HL-60/S4 treated with retinoic acid at 250 ng/mL for 4 days and 3 days (cell line): ENCODE data around the gene SIGLEC9.

Experiments used
- in situ Hi-C: fragments of 300-500 bp; cut with MboI; formaldehyde crosslinking; loops from 2 replicates; pipeline ENCODE4 v1.7.0; 2022; ENCODE audit warnings: low sequenced_read_pairs

Gene SIGLEC9

GRCh38 chr19:51122112-51122981 is 2.4 kb upstream of the SIGLEC9 start:
- in situ Hi-C loops, result no loop called here

DNA sequence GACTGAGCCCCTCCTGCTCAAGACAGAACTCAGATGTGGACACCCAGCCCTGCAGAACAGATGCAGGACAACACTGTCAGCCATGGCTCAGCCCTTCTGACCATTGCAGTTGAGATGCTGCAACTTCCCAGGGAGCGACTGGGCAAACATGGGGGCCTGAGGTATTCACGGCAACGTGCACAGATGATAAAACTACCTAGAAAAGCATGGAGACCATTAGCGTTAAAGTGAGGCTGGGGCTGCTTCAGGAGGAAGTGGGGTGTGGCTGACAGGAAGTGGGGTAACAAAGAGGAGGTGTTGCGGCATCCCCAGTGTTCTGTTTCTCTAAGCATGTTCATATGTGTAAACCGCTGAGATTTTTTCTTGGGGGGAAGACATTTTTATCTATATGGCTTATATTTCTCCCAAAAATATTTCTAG is 1.3 kb upstream of the SIGLEC9 start:
- in situ Hi-C loops, result no loop called here

GRCh38 chr19:51123802-51124201 is 904 bp upstream of the SIGLEC9 start:
- in situ Hi-C loops, result no loop called here

DNA sequence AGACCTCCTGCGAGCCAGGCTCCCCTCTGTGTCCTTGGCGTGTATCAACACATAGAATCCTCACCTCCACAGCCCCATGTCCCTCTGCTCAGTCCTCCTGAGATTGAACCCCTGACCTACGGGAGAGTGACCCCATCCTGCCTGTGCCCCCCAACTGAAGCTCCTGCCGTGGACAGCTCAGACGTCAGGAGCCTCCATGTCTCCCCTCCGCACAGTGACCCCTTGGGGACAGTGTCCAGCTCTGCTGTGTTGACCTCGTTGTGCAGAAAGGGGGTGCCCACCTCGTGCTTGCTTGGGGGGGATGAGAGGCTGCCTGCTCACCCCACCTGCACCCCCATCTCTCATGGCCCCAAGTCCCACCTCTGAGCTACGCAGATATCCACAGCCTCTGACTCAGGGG is 490 bp upstream of the SIGLEC9 start:
- in situ Hi-C loops, result no loop called here

- in situ Hi-C loops, result no loop called here
These were observed 842 bp downstream of the SIGLEC9 start for GRCh38 chr19:51125421-51126075.

GRCh38 chr19:51127032-51127431 is 2.3 kb downstream of the SIGLEC9 start:
- in situ Hi-C loops, result no loop called here

GRCh38 chr19:51127755-51128154 is 3.0 kb downstream of the SIGLEC9 start:
- in situ Hi-C loops, result no loop called here

DNA sequence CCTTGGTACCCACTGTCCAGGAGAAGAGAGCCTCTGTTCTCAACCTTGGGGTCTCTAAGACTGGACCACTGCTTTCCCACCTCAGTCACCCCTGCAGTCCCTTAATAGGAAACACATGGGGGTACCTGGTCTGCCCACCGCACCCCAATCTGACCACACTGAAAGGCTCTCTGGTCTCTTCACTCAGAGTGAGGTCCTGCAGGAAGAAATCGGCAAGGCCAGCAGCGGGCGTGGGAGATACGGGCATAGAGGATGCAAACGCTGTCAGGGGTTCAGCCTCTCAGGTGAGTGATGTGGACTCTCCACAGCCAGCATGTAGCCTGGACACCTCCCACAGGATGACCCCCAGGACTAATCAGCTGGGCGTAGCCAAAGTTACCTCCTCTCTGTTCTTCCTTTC is 3.5 kb downstream of the SIGLEC9 start:
- in situ Hi-C loops, result no loop called here

GRCh38 chr19:51129716-51130115 is 5.0 kb downstream of the SIGLEC9 start:
- in situ Hi-C loops, result no loop called here

DNA sequence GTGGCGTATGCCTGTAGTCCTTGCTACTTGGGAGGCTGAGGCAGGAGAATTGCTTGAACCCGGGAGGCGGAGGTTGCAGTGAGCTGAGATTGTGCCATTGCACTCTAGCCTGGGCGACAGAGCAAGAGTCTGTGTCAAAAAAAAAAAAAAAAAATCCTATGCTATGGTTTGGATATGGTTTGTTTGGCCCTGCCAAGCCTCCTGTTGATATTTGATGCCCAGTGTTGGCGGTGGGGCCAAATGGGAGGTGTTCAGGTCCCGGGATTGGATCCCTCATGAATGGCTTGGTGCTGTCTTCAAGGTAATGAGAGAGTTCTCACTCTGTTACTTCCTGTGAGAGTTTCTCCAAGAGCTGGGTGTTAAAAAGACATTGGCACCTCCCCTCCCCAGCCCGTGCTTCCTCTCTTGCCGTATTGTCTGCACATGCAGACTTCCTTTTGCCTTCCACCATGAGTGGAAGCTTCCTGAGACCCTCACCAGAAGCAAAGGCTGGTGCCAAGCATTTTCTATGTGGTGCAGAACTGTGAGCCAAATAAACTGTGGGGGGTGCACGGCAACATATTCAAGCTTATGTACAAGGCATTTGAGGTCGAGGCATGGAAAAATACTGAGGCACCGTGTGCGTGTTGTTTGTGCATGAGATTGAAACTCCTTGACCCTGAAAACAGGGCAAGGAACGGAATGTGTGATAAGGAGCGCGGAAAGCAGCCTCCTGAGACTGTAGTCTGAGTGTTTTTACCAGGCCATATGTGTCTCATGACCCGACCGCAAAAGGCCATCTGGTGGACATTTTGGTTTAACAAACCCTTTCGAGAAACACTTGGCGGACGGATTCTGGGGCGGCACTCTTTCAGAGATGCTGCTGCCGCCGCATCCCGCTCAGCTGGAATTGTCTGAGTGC is 7.3 kb downstream of the SIGLEC9 start:
- in situ Hi-C loops, result no loop called here

- in situ Hi-C loops, result no loop called here
These were observed 10.3 kb downstream of the SIGLEC9 start for GRCh38 chr19:51135004-51135403.

GRCh38 chr19:51135986-51136762 is 11.5 kb downstream of the SIGLEC9 start:
- in situ Hi-C loops, result no loop called here

DNA sequence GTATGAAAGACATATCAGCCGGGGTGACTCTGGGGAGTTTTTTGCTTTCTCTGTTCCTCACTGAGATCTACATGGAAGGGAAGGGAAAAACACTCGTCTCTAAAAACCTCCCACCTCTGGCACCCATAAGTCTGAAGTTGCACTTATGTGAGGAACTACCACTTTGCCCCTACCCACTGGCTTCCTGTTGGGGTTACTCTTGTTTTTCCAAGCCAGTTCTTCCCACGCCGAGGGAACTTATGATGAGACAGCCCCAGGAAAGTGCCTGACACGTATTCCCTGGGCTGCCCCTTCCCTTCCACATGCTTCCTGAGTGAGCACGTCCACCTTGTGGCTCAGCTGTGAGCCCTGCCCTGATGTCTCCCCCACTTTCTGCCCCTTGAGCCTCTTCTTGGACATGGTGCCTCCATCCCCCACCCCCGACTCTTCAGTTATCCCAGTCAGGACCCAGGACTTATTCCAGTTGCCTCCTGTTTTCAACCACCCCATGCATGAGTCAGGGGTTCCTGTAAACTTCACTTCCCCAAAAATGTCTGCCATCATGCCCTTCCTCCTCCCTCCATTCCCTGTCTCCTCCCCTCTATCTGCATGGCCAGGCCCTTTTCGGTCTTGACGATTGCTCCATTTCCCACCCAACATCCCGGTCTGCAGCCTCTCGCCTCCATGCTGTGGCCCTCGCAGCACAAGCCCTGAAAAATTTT is 12.3 kb downstream of the SIGLEC9 start:
- in situ Hi-C loops, result no loop called here

GRCh38 chr19:51137792-51138425 is 13.2 kb downstream of the SIGLEC9 start:
- in situ Hi-C loops, result no loop called here

- in situ Hi-C loops, result no loop called here
These were observed 13.9 kb downstream of the SIGLEC9 start for GRCh38 chr19:51138549-51138979.

DNA sequence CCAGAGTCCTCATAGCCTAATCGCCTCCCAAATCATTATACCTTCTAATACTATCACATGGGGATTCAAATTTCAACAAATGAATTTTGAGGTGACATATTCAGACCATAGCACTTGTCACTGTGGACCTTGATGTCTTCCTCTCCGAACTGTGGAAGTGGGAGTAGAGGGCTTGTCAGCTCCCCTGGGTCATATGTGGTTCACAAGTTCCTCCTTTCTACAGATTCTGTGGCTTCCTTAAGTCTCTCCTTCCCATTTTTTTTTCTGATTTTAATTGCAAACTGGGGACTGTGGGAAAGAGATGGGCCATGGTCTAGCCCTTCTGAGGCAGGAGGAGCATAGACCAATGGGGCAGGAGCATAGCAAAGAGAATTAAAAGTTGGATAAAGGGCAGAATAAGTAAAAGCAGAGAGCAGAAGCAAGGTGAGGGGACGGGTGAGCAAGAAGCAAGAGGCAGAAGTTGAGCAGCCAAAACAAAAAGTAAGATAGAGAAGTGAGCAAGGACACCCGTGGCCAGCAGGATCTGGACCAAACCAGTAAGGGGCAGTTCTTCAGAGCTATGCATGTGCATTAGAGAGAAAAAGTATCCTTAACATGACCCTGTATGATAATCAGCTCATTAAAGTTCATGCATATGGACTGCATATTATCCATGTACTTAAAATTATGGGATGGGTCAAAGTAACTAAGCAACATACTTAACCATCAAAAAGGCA is 14.8 kb downstream of the SIGLEC9 start:
- in situ Hi-C loops, result no loop called here

GRCh38 chr19:51140441-51140840 is 15.7 kb downstream of the SIGLEC9 start:
- in situ Hi-C loops, result no loop called here

DNA sequence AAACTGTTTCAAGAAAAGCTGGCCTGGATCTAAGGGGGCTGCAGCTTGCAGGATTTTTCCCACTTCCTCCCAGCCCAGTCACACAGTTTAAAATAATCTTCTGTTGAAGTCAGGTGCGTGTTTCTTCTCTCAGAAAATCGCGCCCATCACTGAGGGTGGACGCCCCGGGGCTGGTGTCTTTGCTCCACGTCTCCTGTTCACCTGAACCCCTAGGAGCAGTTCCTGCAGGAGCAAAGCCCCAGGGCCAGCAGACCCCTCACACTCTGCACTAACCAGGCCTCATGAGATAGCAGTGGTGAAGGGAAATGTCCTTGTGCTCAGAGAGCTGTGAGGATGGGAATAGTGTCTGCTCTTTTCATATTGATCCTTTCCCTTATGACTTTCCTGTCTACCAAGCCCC is 16.5 kb downstream of the SIGLEC9 start:
- in situ Hi-C loops, result no loop called here

- in situ Hi-C loops, result no loop called here
These were observed 17.4 kb downstream of the SIGLEC9 start, which contains the start of gene SIGLEC7 for GRCh38 chr19:51142119-51142518. TSS of gene SIGLEC7 (plus strand) at chr19:51142301. CDS start at chr19:51142370, 69 bp downstream.
